IMR-90 (cell line): Measurements from ENCODE around the gene RALGAPA2. TPM values are rescaled to one million over a fixed set of nuclear protein-coding genes. Genes with fewer than 3 reads are reported as not detected.

Experiments used
- ATAC-seq: fragments of 200-7000 bp; cut with Tn5 transposase; 2 replicates; pipeline ENCODE4 v1.9.1; 2020; ENCODE audit warnings: low read depth, mild to moderate bottlenecking, moderate library complexity
- BruUV-seq: library from RNA; stranded (reverse); fragments of 400-500 nt; replicated peaks from 2 replicates; lab custom pipeline; 2021; lab: Mats Ljungman, UMichigan
- CTCF ChIA-PET: fragments of 300-600 bp; formaldehyde crosslinking; extraction: SDS; loops from one replicate; lab custom pipeline; 2021; ENCODE audit warnings: antibody characterized with exemption; lab: Yijun Ruan, JAX
- POLR2A ChIA-PET: fragments of 300-600 bp; sonication (Branson Sonifier 250); formaldehyde crosslinking; loops from one replicate; lab custom pipeline; 2022; ENCODE audit warnings: antibody characterized with exemption; ENCODE audit not compliant: unreplicated experiment; lab: Charles Lee
- DNase-seq: peaks from one replicate; pipeline ENCODE4 v3.0.0; 2013
- H2AFZ ChIP-seq: replicated peaks from 2 replicates; pipeline ENCODE3; 2013; ENCODE audit warnings: low read length, mild to moderate bottlenecking; ENCODE audit not compliant: poor library complexity
- H2AK5ac ChIP-seq: 2 replicates; pipeline ENCODE4 v1.6.1; 2013; ENCODE audit warnings: low read depth, low read length, inconsistent platforms
- H2AK9ac ChIP-seq: replicated peaks from 2 replicates; pipeline ENCODE3; 2013; ENCODE audit warnings: mild to moderate bottlenecking, low read depth, low read length, moderate library complexity; ENCODE audit not compliant: poor library complexity
- H2BK120ac ChIP-seq: 2 replicates; pipeline ENCODE4 v1.6.1; 2013; ENCODE audit warnings: low read depth, low read length, inconsistent platforms
- H2BK15ac ChIP-seq: 3 replicates; pipeline ENCODE4 v1.6.1; 2013; ENCODE audit warnings: low read depth, low read length, inconsistent platforms
- H2BK20ac ChIP-seq: 2 replicates; pipeline ENCODE4 v1.6.1; 2013; ENCODE audit warnings: low read depth, mild to moderate bottlenecking, inconsistent platforms, low read length, moderate library complexity
- H2BK5ac ChIP-seq: 2 replicates; pipeline ENCODE4 v1.6.1; 2013; ENCODE audit warnings: mild to moderate bottlenecking, low read depth, low read length, inconsistent platforms; ENCODE audit not compliant: poor library complexity, severe bottlenecking
- H3K14ac ChIP-seq: replicated peaks from 2 replicates; pipeline ENCODE4 v1.6.1; 2013; ENCODE audit warnings: low read depth, low read length, inconsistent platforms
- H3K18ac ChIP-seq: 2 replicates; pipeline ENCODE4 v1.6.1; 2013; ENCODE audit warnings: low read depth, low read length, control low read depth
- H3K23ac ChIP-seq: 2 replicates; pipeline ENCODE4 v1.6.1; 2013; ENCODE audit warnings: low read depth, low read length, inconsistent platforms
- H3K27ac ChIP-seq: 2 replicates; pipeline ENCODE4 v1.5.1; 2013; ENCODE audit warnings: mild to moderate bottlenecking, control low read depth, low read length; ENCODE audit not compliant: insufficient read depth
- H3K27me3 ChIP-seq: 2 replicates; pipeline ENCODE4 v1.6.1; 2013; ENCODE audit warnings: low read length; ENCODE audit not compliant: control insufficient read depth, insufficient read depth
- H3K36me3 ChIP-seq: 2 replicates; pipeline ENCODE4 v1.6.1; 2013; ENCODE audit warnings: low read length, mixed read lengths; ENCODE audit not compliant: control insufficient read depth, insufficient read depth
- H3K4ac ChIP-seq: 2 replicates; pipeline ENCODE4 v1.6.1; 2013; ENCODE audit warnings: low read depth, low read length, inconsistent platforms
- H3K4me1 ChIP-seq: 2 replicates; pipeline ENCODE4 v1.6.1; 2013; ENCODE audit warnings: low read length, mixed read lengths; ENCODE audit not compliant: control insufficient read depth, insufficient read depth
- H3K4me2 ChIP-seq: 2 replicates; pipeline ENCODE4 v1.6.1; 2013; ENCODE audit warnings: low read depth, mild to moderate bottlenecking, control low read depth, low read length, moderate library complexity
- H3K4me3 ChIP-seq: 2 replicates; pipeline ENCODE4 v1.5.1; 2013; ENCODE audit warnings: low read depth, mild to moderate bottlenecking, control low read depth, low read length, moderate library complexity; ENCODE audit not compliant: insufficient read depth
- H3K56ac ChIP-seq: 2 replicates; pipeline ENCODE4 v1.6.1; 2013; ENCODE audit warnings: low read length, inconsistent platforms; ENCODE audit not compliant: insufficient read depth; ENCODE audit errors: extremely low read depth
- H3K79me1 ChIP-seq, 2 experiments: 2 replicates each; pipeline ENCODE4 v1.6.1; 2013; ENCODE audit warnings: low read length in 2 of 2, inconsistent platforms in 1 of 2, low read depth in 1 of 2
- H3K9ac ChIP-seq: 2 replicates; pipeline ENCODE4 v1.6.1; 2013; ENCODE audit warnings: low read depth, low read length, control low read depth
- H3K9me1 ChIP-seq: 2 replicates; pipeline ENCODE4 v1.6.1; 2013; ENCODE audit warnings: low read length, inconsistent platforms; ENCODE audit not compliant: insufficient read depth
- H3K9me3 ChIP-seq: 2 replicates; pipeline ENCODE4 v1.6.1; 2013; ENCODE audit warnings: low read length; ENCODE audit not compliant: control insufficient read depth, insufficient read depth
- H4K20me1 ChIP-seq: 2 replicates; pipeline ENCODE4 v1.6.1; 2013; ENCODE audit warnings: low read length, inconsistent platforms; ENCODE audit not compliant: insufficient read depth
- H4K5ac ChIP-seq: 2 replicates; pipeline ENCODE4 v1.6.1; 2013; ENCODE audit warnings: mild to moderate bottlenecking, low read depth, low read length, control low read depth
- H4K8ac ChIP-seq, 2 experiments: 2 replicates each; pipeline ENCODE4 v1.6.1; 2013; ENCODE audit warnings: low read depth in 2 of 2, low read length in 2 of 2, control low read depth in 1 of 2, inconsistent platforms in 1 of 2
- H4K91ac ChIP-seq: 2 replicates; pipeline ENCODE4 v1.6.1; 2013; ENCODE audit warnings: low read depth, low read length, inconsistent platforms; ENCODE audit not compliant: insufficient read depth
- BHLHE40 ChIP-seq: fragments of 150-350 bp; IDR thresholded peaks from 2 replicates; pipeline ENCODE4 v1.6.1; 2016; ENCODE audit warnings: mild to moderate bottlenecking, low read depth, low read length
- CEBPB ChIP-seq: IDR thresholded peaks from 2 replicates; pipeline ENCODE4 v1.6.1; 2012; ENCODE audit warnings: low read depth, low read length, improper control_type of control experiment
- CHD1 ChIP-seq: IDR thresholded peaks from 2 replicates; pipeline ENCODE4 v1.6.1; 2012; ENCODE audit warnings: low read depth, low read length, improper control_type of control experiment
- FOS ChIP-seq: fragments of 150-350 bp; IDR thresholded peaks from 2 replicates; pipeline ENCODE4 v1.6.1; 2016; ENCODE audit warnings: low read depth, low read length
- MAFK ChIP-seq: IDR thresholded peaks from 2 replicates; pipeline ENCODE4 v1.6.1; 2012; ENCODE audit warnings: low read depth, low read length, improper control_type of control experiment
- MAZ ChIP-seq: IDR thresholded peaks from 2 replicates; pipeline ENCODE4 v1.6.1; 2012; ENCODE audit warnings: low read depth, mild to moderate bottlenecking, low read length, improper control_type of control experiment, moderate library complexity, borderline replicate concordance
- MXI1 ChIP-seq: IDR thresholded peaks from 2 replicates; pipeline ENCODE4 v1.6.1; 2012; ENCODE audit warnings: low read depth, mild to moderate bottlenecking, low read length, moderate library complexity, borderline replicate concordance
- NFE2L2 ChIP-seq: fragments of 150-350 bp; IDR thresholded peaks from 2 replicates; pipeline ENCODE4 v1.6.1; 2016; ENCODE audit warnings: low read depth, mild to moderate bottlenecking, low read length
- POLR2A ChIP-seq: IDR thresholded peaks from 2 replicates; pipeline ENCODE4 v1.6.1; 2012; ENCODE audit warnings: mild to moderate bottlenecking, low read depth, low read length
- RAD21 ChIP-seq: IDR thresholded peaks from 2 replicates; pipeline ENCODE4 v1.6.1; 2012; ENCODE audit warnings: low read length, improper control_type of control experiment
- RCOR1 ChIP-seq: IDR thresholded peaks from 2 replicates; pipeline ENCODE4 v1.6.1; 2012; ENCODE audit warnings: mild to moderate bottlenecking, low read length, improper control_type of control experiment; ENCODE audit not compliant: insufficient replicate concordance
- RFX5 ChIP-seq: IDR thresholded peaks from 2 replicates; pipeline ENCODE4 v1.8.0; 2012; ENCODE audit warnings: low read depth, mild to moderate bottlenecking, low read length, moderate library complexity
- SMC3 ChIP-seq: fragments of 150-350 bp; IDR thresholded peaks from 2 replicates; pipeline ENCODE4 v1.6.1; 2016; ENCODE audit warnings: low read depth, mild to moderate bottlenecking, antibody characterized with exemption, low read length, moderate library complexity
- WGBS, 2 experiments: methylation state at CpG; one replicate each; pipeline versions ENCODE4 v1.1.5 to v1.1.7; 2013; ENCODE audit warnings: missing lambda C conversion rate in 2 of 2; ENCODE audit not compliant: insufficient read length in 1 of 2; ENCODE audit errors: extremely low coverage in 2 of 2; 5-methylcytosine and 5-hydroxymethylcytosine counted together
- dilution Hi-C: fragments of 300-500 bp; cut with HindIII; formaldehyde crosslinking; loops from one replicate; pipeline ENCODE4 v1.14.3; 2018; ENCODE audit warnings: low sequenced_read_pairs; ENCODE audit not compliant: unreplicated experiment
- in situ Hi-C: fragments of 300-500 bp; cut with MboI; formaldehyde crosslinking; loops from 3 replicates; pipeline ENCODE4 v1.14.3; 2019; ENCODE audit warnings: low sequenced_read_pairs, inconsistent platforms, mixed read lengths
- intact Hi-C: fragments of 100-400 bp; cut with micrococcal nuclease; formaldehyde crosslinking; loops from 2 replicates; pipeline ENCODE4 v1.10.0; 2022
- polyA plus RNA-seq, 3 experiments: library from polyadenylated mRNA; depleted of rRNA; stranded (reverse); fragments of >200 nt; gene quantifications; 2 replicates each; pipeline ENCODE4 v1.2.3, GENCODE V29; 2012; ENCODE audit warnings: low replicate concordance in 1 of 3
- total RNA-seq: library from RNA; depleted of rRNA; stranded (reverse); fragments of >200 nt; gene quantifications from 2 replicates; pipeline ENCODE4 v1.2.3, GENCODE V29; 2012
- TF ChIP-seq, protein P1 (sequence below): fragments of 150-350 bp; IDR thresholded peaks from 2 replicates; pipeline ENCODE4 v1.6.1; 2017; ENCODE audit warnings: mild to moderate bottlenecking, antibody characterized with exemption, low read length, low read depth
- TF ChIP-seq, protein P2 (sequence below): fragments of 150-350 bp; IDR thresholded peaks from 2 replicates; pipeline ENCODE4 v1.6.1; 2016; ENCODE audit warnings: low read depth, mild to moderate bottlenecking, low read length, moderate library complexity, borderline replicate concordance
- TF ChIP-seq, protein P3 (sequence below): conservative IDR thresholded peaks from 2 replicates; pipeline ENCODE4 v1.5.1; 2012; ENCODE audit warnings: mild to moderate bottlenecking, low read depth, low read length, improper control_type of control experiment

RALGAPA2 gene
- total and polyA plus RNA-seq, 2 of the 4 experiments (the other 2 are of a cell fraction): 1.3 to 3.9 TPM

DNA sequence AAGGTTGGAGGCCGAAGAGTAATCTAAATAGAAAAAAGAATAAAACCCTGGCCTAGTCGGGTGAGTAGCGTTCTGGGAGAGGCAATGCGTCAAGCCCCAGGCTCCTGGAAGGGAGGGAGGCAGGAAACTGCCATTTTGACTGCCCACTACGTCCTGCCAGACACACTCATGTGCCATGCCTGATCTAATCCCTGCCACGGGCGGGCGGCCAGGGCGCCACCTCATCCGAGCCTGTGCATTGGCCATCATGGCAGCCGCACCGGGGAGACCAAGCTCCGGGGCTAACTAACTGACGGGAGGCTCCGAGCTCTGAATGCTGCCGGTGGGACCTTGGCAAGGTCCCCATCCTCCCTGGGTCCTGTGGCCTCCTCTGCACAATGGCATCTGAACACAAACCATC is 275.8 kb downstream of the RALGAPA2 start:
- Histone ChIP-seq H4K5ac (no peak overlapping the region), H3K9me3 (no peaks in the 10 kb centered on the region), H3K9ac (no peak overlapping the region), H2AK5ac (no peak overlapping the region), H2BK20ac (no peak overlapping the region), H2AFZ (no peak overlapping the region), H2BK5ac (no peak overlapping the region), H2BK15ac (no peak overlapping the region), H3K9me1 (peaks cover 5% of the 10 kb centered on the region; the same call in 1 of the 2 replicates), H4K20me1 (no peaks in the 10 kb centered on the region), H3K36me3 (no peaks in the 10 kb centered on the region), H3K14ac (no peak overlapping the region), H3K4me1 (peaks cover 3% of the 10 kb centered on the region; the same call in 1 of the 2 replicates), H3K27ac (no peak overlapping the region), H4K8ac (no peak overlapping the region), H3K56ac (no peak overlapping the region), H3K4me3 (no peak overlapping the region), H2BK120ac (no peak overlapping the region), H4K91ac (no peak overlapping the region), H3K79me1 (no peaks in the 10 kb centered on the region), H3K27me3 (no peaks in the 10 kb centered on the region), H3K18ac (no peak overlapping the region), H3K4ac (no peak overlapping the region), H2AK9ac (no peak overlapping the region), H3K23ac (no peak overlapping the region), H3K4me2 (no peak overlapping the region)
- TF ChIP-seq FOS: no peak
- TF ChIP-seq POLR2A: no peak
- TF ChIP-seq RAD21: no peak
- TF ChIP-seq CHD1: no peak
- TF ChIP-seq MXI1: no peak
- TF ChIP-seq, protein P1, sequence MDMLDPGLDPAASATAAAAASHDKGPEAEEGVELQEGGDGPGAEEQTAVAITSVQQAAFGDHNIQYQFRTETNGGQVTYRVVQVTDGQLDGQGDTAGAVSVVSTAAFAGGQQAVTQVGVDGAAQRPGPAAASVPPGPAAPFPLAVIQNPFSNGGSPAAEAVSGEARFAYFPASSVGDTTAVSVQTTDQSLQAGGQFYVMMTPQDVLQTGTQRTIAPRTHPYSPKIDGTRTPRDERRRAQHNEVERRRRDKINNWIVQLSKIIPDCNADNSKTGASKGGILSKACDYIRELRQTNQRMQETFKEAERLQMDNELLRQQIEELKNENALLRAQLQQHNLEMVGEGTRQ: no peak
- no peak for TF ChIP-seq RFX5
- no peak for TF ChIP-seq MAZ
- TF ChIP-seq SMC3: no peak
- no peak for TF ChIP-seq NFE2L2
- no peak for TF ChIP-seq MAFK
- TF ChIP-seq, protein P2, sequence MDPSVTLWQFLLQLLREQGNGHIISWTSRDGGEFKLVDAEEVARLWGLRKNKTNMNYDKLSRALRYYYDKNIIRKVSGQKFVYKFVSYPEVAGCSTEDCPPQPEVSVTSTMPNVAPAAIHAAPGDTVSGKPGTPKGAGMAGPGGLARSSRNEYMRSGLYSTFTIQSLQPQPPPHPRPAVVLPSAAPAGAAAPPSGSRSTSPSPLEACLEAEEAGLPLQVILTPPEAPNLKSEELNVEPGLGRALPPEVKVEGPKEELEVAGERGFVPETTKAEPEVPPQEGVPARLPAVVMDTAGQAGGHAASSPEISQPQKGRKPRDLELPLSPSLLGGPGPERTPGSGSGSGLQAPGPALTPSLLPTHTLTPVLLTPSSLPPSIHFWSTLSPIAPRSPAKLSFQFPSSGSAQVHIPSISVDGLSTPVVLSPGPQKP: no peak
- no peak for TF ChIP-seq BHLHE40
- no peak for TF ChIP-seq RCOR1
- TF ChIP-seq, protein P3, sequence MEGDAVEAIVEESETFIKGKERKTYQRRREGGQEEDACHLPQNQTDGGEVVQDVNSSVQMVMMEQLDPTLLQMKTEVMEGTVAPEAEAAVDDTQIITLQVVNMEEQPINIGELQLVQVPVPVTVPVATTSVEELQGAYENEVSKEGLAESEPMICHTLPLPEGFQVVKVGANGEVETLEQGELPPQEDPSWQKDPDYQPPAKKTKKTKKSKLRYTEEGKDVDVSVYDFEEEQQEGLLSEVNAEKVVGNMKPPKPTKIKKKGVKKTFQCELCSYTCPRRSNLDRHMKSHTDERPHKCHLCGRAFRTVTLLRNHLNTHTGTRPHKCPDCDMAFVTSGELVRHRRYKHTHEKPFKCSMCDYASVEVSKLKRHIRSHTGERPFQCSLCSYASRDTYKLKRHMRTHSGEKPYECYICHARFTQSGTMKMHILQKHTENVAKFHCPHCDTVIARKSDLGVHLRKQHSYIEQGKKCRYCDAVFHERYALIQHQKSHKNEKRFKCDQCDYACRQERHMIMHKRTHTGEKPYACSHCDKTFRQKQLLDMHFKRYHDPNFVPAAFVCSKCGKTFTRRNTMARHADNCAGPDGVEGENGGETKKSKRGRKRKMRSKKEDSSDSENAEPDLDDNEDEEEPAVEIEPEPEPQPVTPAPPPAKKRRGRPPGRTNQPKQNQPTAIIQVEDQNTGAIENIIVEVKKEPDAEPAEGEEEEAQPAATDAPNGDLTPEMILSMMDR: no peak
- TF ChIP-seq CEBPB: no peak
- ChIA-PET CTCF (no interaction called here), POLR2A (interaction anchor here (0.6 kb wide), 1 partner anchor 782 kb away, joined by 5 read pairs; no protein-coding TSS in a partner anchor)
- intact Hi-C loops (no loop called here), in situ Hi-C loops (no loop called here), dilution Hi-C loops (no loop called here)
- WGBS, 2 experiments: 92% methylated on average over 11 of the region's 16 CpGs; no CpG with 5 or more reads in 1 of the 2 experiments
- DNase-seq (no peak), ATAC-seq (no peak)
- BruUV-seq: no TSS peak
